Natural killer cell (primary cell): ENCODE results near the gene PRPH2. TPM values are rescaled to one million over a fixed set of nuclear protein-coding genes. Genes with fewer than 3 reads are reported as not detected.
A peak's percentile ranks its signal among the peaks of the same experiment; 100 is the strongest.

Experiments
- ATAC-seq, 3 donors: fragments of 150-1000 bp in 2 of 3; fragments of 200-7000 bp in 1 of 3; cut with Tn5 transposase; 1 replicate in 1 of 3; 2 replicates in 2 of 3; pipeline ENCODE4 v1.10.0; 2021; ENCODE audit warnings: mild to moderate bottlenecking in 2 of 3, moderate library complexity in 2 of 3
- DNase-seq, 2 donors: peaks; one replicate each; pipeline versions ENCODE4 v3.0.0 to v3.0.0-alpha.2; 2013 to 2021; ENCODE audit warnings: mixed read lengths in 1 of 2
- H3K27ac ChIP-seq: one replicate; pipeline ENCODE4 v1.5.1; 2013; ENCODE audit warnings: mild to moderate bottlenecking, low read length
- H3K27me3 ChIP-seq: one replicate; pipeline ENCODE4 v1.6.1; 2013; ENCODE audit warnings: low read length; ENCODE audit not compliant: control insufficient read depth, insufficient read depth
- H3K36me3 ChIP-seq: one replicate; pipeline ENCODE4 v1.6.1; 2013; ENCODE audit warnings: low read length; ENCODE audit not compliant: control insufficient read depth, insufficient read depth
- H3K4me1 ChIP-seq: one replicate; pipeline ENCODE4 v1.6.1; 2013; ENCODE audit warnings: low read length; ENCODE audit not compliant: control insufficient read depth, insufficient read depth
- H3K4me3 ChIP-seq: one replicate; pipeline ENCODE4 v1.5.1; 2013; ENCODE audit warnings: low read length
- H3K9me3 ChIP-seq: one replicate; pipeline ENCODE4 v1.6.1; 2013; ENCODE audit warnings: low read length; ENCODE audit not compliant: control insufficient read depth, insufficient read depth
- H3K27ac Mint-ChIP-seq, 2 donors: one replicate each; pipeline ENCODE4 v1.8.0; 2022; ENCODE audit warnings: mild to moderate bottlenecking in 2 of 2, mixed read lengths in 2 of 2, moderate library complexity in 1 of 2
- H3K27me3 Mint-ChIP-seq, 2 donors: one replicate each; pipeline ENCODE4 v1.8.0; 2022; ENCODE audit warnings: low read depth in 2 of 2, mixed read lengths in 2 of 2
- H3K36me3 Mint-ChIP-seq: one replicate; pipeline ENCODE4 v1.8.0; 2022; ENCODE audit warnings: mixed read lengths
- H3K4me1 Mint-ChIP-seq, 2 donors: one replicate each; pipeline ENCODE4 v1.8.0; 2022; ENCODE audit warnings: mixed read lengths in 2 of 2
- H3K4me3 Mint-ChIP-seq: one replicate; pipeline ENCODE4 v1.8.0; 2022; ENCODE audit warnings: mild to moderate bottlenecking, moderate library complexity, mixed read lengths
- H3K9me3 Mint-ChIP-seq, 2 donors: one replicate each; pipeline ENCODE4 v1.8.0; 2022; ENCODE audit warnings: mixed read lengths in 2 of 2
- WGBS: methylation state at CpG from one replicate; pipeline ENCODE4 v1.1.7; 2013; ENCODE audit warnings: missing lambda C conversion rate; ENCODE audit not compliant: insufficient coverage; 5-methylcytosine and 5-hydroxymethylcytosine counted together
- intact Hi-C: fragments of 100-400 bp; cut with micrococcal nuclease; formaldehyde crosslinking; loops from one replicate; pipeline ENCODE4 v1.14.2; 2022
- total RNA-seq, 4 donors: library from RNA; stranded (reverse); fragments of 120-200 nt in 1 of 4; gene quantifications; one replicate each; pipeline versions ENCODE4 v1.2.3 to v1.2.4, GENCODE V29; 2013 to 2022
- TF ChIP-seq, protein P1 (sequence below): fragments of 200-600 bp; IDR thresholded peaks from one replicate; pipeline ENCODE4 v1.8.0; 2022; ENCODE audit warnings: antibody characterized with exemption

Gene PRPH2
- total RNA-seq, 3 donors from 2014 or later (not counting 1 experiment from before 2014, with no cell fraction given) = 0.12 to 0.16 (median 0.13) TPM

DNA sequence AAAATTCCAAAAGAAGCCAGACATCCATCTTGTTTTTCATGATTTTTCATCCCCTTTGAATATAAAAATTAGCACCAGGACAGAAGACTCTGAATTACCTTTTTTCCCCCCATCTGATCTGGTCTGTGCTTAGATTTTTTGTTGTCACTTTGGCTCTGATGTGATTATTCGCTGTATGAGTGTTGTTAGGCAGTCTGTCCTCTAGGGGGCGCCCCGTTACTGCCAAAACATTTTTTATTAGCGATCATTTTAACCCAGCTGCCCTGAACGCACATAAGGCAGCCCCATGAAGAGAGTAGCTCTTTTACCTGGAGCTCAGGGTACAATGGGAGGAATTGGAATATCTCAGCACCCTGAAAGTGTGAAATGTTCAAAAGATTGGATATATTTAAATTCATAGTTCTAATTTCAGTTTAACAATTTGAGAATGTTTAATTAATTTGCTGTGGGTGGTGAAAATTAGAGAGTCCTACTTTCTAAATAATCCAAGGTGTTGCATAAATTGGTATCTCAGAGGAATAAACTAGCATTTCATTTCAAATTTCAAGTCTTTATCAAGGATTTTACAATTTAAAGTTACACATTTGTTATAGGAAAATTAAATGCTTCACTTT, 60.8 kb downstream of the PRPH2 start:
- intact Hi-C loops = loop anchor here (1.0 to 5.0 kb wide), 4 partner anchors 65 to 481 kb away; no protein-coding TSS in a partner anchor
- no peaks in the 10 kb centered on the region for H3K27me3 ChIP-seq

DNA sequence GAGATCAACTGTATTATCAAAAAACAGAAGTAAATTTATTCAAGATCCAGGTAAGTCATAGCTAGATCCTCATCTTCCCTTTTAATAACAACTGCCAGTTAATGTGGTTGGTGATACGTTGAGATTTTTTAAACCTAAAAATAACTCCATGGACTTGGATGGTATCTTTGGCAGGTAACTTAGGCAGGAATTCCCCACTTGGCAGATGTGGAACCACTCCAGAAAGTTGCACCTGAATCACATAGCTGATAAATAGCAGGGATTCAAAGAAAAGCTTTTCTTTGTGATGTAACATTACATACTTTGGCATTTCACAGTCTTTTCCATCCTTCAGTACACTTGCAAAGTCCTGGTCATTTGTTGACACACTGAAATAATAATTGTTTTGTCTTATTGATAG, 62.6 kb downstream of the PRPH2 start:
- Mint-ChIP-seq H3K4me3 (no peak overlapping the region), H3K27ac (peak overlapping the region in 1 of 2 donors; percentile 26), H3K9me3 (no peaks in the 10 kb centered on the region), H3K36me3 (peaks cover 22% of the 10 kb centered on the region), H3K27me3 (no peaks in the 10 kb centered on the region), H3K4me1 (no peaks in the 10 kb centered on the region)
- Histone ChIP-seq H3K27ac (no peak overlapping the region), H3K9me3 (no peaks in the 10 kb centered on the region), H3K36me3 (peaks cover 72% of the 10 kb centered on the region), H3K4me3 (no peak overlapping the region), H3K4me1 (no peaks in the 10 kb centered on the region), H3K27me3 (no peaks in the 10 kb centered on the region)
- ATAC-seq (no peak), DNase-seq (no peak)
- TF ChIP-seq, protein P1, sequence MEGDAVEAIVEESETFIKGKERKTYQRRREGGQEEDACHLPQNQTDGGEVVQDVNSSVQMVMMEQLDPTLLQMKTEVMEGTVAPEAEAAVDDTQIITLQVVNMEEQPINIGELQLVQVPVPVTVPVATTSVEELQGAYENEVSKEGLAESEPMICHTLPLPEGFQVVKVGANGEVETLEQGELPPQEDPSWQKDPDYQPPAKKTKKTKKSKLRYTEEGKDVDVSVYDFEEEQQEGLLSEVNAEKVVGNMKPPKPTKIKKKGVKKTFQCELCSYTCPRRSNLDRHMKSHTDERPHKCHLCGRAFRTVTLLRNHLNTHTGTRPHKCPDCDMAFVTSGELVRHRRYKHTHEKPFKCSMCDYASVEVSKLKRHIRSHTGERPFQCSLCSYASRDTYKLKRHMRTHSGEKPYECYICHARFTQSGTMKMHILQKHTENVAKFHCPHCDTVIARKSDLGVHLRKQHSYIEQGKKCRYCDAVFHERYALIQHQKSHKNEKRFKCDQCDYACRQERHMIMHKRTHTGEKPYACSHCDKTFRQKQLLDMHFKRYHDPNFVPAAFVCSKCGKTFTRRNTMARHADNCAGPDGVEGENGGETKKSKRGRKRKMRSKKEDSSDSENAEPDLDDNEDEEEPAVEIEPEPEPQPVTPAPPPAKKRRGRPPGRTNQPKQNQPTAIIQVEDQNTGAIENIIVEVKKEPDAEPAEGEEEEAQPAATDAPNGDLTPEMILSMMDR = no peak
- intact Hi-C loops = loop anchor here (5.0 kb wide), 1 partner anchor 482 kb away; no protein-coding TSS in a partner anchor
- no CpG with 5 or more reads among the region's 1 CpG for WGBS

More for the DNA sequence above, 60.8 kb downstream of the PRPH2 start:
- H3K27ac ChIP-seq = no peak overlapping the region
- H3K4me3 Mint-ChIP-seq = no peak overlapping the region
- H3K36me3 ChIP-seq = peaks cover 80% of the 10 kb centered on the region
- TF ChIP-seq, protein P1 = peak; percentile 91
- no peaks in the 10 kb centered on the region for H3K4me1 Mint-ChIP-seq
- H3K36me3 Mint-ChIP-seq = peaks cover 24% of the 10 kb centered on the region
- 0% methylated on average over 1 of the region's 5 CpGs for WGBS
- H3K27ac Mint-ChIP-seq = peak overlapping the region in 1 of 2 donors; percentile 17
- H3K27me3 Mint-ChIP-seq = no peaks in the 10 kb centered on the region
- ATAC-seq (peak; percentile 92 to 100 (median 96)), DNase-seq (peak; percentile 80 to 89)
- no peaks in the 10 kb centered on the region for H3K4me1 ChIP-seq
- no peaks in the 10 kb centered on the region for H3K9me3 Mint-ChIP-seq
- no peaks in the 10 kb centered on the region for H3K9me3 ChIP-seq
- no peak overlapping the region for H3K4me3 ChIP-seq

DNA sequence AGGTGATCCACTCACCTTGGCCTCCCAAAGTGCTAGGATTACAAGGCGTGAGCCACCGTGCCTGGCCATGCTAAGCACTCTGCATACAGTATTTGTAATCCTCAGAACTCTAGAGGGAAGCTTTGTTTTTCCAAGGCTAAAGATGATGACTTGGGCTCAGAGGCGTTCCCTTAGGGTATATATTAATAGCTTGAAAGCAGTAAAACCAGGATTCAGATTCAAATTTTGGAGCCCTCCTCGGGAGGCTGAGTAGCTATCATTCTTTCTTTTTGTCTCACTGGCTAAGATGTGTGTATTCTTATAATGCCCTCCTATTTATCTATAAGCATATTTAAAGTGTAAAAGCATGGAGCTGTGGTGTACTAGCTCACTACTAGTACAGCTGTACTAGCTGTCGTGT, 68.5 kb downstream of the PRPH2 start:
- Mint-ChIP-seq H3K9me3 (no peaks in the 10 kb centered on the region), H3K4me3 (no peak overlapping the region), H3K36me3 (peaks cover 18% of the 10 kb centered on the region), H3K27ac (peak overlapping the region in 1 of 2 donors; percentile 19), H3K4me1 (no peaks in the 10 kb centered on the region), H3K27me3 (no peaks in the 10 kb centered on the region)
- TF ChIP-seq, protein P1 = no peak
- intact Hi-C loops = no loop called here
- Histone ChIP-seq H3K4me3 (no peak overlapping the region), H3K27me3 (no peaks in the 10 kb centered on the region), H3K9me3 (no peaks in the 10 kb centered on the region), H3K27ac (no peak overlapping the region), H3K36me3 (peaks cover 74% of the 10 kb centered on the region), H3K4me1 (no peaks in the 10 kb centered on the region)
- WGBS = 99% methylated on average over 5 of the region's 5 CpGs
- no peak for DNase-seq
- ATAC-seq = no peak
